SIG-M5 treated with dmso at 0.1 percent for 504 hours (cell line): ENCODE results near the gene AGPAT4.

Experiments
- DNase-seq: peaks from one replicate; lab custom pipeline; 2025; ENCODE audit not compliant: unreplicated experiment; lab: John Stamatoyannopoulos, UW

AGPAT4 gene

DNA sequence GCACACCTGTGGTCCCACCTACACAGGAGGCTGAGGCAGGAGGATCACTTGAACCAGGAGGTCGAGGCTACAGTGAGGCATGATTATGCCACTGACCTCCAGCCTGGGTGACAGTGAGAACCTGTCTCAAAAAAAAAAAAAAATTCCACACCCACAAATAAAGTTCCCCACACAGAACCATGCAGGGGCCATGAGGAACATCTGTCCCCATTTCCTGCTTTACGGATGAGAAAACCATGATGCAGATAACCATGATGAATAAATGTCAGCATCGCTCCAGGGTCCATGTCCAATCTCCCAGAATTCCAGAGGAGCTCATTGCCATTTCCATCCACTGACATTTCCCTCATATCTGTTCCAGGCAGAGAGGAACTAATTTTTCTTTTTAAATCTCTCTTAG, 16.9 kb upstream of the AGPAT4 start:
- no peak for DNase-seq

DNA sequence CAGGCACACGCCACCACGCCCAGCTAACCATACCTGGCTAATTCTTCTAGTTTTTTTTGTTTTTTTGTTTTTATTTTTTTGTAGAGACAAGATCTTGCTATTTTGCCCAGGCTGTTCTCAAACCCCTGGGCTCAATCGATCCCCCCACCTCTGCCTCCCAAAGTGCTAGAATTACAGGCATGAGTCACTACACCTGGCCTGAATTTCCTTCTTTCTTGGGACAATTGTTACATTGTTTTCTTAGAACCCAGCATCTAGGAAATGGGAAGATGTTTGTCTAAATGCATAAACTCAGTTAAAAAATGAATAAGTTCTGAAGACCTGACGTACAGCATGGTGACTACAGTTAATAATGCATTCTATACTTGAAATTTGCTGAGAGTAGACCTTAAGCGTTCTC, 10.8 kb upstream of the AGPAT4 start:
- DNase-seq = no peak

- no peak for DNase-seq
Observed at GRCh38 chr6:161281092-161281491, 7.2 kb upstream of the AGPAT4 start.

DNA sequence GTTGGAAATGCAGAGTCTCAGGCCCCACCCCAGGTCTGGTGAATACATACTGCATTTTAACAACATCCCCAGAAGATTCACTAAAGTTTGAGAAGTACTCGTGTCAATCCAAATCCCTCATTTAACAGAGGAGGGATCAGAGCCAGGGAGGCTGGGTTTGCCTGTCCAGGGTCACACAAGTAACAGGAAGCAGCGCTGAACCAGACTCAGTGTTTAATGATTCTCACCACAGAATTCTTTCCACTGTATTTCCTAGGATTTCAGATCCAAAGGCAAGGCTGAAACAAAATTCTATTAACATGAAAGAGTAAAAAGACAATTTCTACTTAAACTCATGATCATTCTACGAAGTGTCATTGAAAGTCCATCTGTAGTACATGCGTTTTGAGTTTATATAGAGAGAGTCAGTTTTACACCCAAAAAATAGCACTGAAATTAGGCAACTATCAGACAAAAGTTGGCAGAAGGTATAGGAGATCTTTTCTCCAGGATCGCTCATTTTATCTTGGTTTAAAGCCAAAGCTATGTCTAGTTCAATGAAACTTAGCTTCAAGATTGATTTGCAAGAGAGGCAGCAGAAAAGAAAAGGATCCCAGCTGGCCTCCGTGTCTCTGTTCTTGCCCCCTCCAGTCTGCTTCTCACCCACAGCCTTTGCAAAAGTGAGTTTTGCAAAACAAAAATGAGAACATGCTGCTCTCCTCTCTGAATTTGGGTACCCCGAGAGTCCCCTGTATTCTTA, 6.0 kb upstream of the AGPAT4 start:
- no peak for DNase-seq

DNA sequence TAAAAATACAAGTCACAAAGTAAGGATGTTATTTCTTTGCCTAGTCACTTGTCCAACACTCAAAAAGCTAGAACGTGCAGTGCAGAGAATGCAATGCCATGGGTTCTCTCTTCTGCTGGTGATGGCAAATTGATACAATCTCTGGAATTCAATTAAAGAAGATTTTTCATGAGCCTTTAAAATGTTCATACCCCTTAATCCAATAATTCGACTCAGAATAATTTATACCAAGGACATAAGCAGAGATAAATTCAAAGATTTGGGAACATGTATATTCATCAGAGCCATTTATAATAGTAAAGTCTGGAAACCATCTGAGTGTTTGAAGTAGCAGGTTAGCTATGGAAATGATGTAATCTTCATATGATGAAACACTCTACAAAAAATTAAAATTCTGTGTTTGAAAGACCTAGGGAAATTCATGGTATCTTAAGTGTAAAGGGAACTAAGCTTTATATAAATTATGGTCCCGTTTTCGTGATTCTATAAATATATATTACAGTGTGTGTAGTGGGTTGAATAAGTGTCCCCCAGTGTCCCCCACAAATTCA, 2.8 kb upstream of the AGPAT4 start:
- no peak for DNase-seq

DNA sequence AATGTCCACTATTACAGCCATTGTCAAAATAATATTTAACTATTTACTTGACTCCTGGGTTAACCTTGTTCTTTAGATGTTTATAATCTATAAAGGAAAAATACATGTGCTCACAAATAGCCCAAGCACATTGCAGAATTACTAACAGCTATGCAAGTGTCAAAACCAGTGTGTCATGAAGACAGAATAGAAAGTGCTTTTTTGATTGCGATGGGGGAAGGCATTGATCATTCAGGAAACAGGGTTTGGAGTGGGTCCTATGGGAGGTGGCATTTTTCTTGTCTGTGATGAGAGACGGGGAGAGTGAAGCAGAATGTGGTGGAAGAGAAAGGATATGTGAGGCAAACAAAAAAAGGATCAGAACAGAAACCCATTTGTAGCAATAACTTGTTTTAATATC, 1.0 kb upstream of the AGPAT4 start:
- no peak for DNase-seq

GRCh38 chr6:161274488-161274858, 612 bp upstream of the AGPAT4 start:
- no peak for DNase-seq

DNA sequence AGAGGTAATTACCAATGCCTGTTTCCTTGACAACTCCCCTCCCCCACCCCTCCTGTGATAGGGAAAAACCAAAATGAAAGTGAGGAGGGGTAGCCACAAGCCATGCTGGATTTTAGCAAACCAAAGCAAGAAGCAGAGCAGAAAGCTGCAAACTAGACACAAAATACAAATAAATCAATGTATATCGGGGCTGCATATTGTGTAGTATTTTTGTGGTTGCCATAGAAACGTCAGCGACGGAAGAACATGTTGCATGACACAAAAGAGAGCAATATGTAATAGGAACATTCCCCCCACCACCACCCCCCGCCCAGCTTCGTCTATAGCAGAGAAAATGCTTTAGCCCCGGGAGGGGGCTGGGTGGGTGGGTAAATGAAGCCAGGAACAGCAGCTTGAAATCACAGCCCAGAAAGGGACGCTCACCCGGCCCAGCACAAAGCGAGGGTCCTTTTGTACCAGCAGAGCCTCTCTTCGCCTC, 548 bp downstream of the AGPAT4 start:
- peak; percentile 17 for DNase-seq

GRCh38 chr6:161272635-161273273, 1.1 kb downstream of the AGPAT4 start:
- no peak for DNase-seq

GRCh38 chr6:161271343-161272030, 2.4 kb downstream of the AGPAT4 start:
- no peak for DNase-seq

- DNase-seq = no peak
Observed at GRCh38 chr6:161270116-161270515, 3.7 kb downstream of the AGPAT4 start.

DNA sequence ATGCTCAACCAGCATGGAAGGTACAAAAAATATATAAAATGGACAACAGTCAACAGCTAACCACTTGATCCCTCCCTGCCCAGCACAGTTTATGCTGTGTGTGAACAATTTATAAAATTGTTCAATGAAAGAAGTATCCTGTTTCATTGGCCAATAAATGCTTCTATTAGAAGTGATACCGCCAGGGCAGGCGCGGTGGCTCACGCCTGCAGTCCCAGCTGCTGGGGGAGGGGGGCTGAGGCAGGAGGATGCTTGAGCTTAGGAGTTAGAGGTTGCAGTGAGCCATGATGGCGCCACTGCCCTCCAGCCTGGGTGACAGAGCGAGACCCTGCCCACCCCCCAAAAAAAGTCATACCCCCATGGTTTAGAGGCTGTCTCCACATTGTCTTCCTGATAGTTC, 4.6 kb downstream of the AGPAT4 start:
- no peak for DNase-seq

- DNase-seq = no peak
Observed at GRCh38 chr6:161268531-161269210, 5.2 kb downstream of the AGPAT4 start.

GRCh38 chr6:161266513-161267230, 7.2 kb downstream of the AGPAT4 start:
- DNase-seq = no peak

DNA sequence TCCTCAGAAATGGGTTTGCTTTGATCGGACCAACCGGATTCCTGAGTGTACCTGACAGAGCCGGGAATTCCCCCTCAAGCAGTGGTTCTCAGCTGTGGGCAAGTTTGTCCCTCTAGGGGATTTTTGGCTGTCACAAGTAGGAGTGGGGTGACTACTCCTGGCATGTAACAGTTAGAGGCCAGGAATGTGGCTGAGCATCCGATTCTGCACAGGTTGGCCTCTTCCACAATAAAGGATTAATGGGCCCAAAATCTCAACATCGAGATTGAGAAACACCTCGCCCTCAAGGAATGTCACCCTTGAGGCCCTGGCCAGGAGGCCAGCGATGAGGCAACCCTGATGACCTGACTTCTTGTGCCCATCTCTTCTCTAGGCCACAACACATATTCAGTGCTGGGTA, 7.9 kb downstream of the AGPAT4 start:
- DNase-seq = no peak

- no peak for DNase-seq
Observed at GRCh38 chr6:161265554-161265953, 8.3 kb downstream of the AGPAT4 start.

DNA sequence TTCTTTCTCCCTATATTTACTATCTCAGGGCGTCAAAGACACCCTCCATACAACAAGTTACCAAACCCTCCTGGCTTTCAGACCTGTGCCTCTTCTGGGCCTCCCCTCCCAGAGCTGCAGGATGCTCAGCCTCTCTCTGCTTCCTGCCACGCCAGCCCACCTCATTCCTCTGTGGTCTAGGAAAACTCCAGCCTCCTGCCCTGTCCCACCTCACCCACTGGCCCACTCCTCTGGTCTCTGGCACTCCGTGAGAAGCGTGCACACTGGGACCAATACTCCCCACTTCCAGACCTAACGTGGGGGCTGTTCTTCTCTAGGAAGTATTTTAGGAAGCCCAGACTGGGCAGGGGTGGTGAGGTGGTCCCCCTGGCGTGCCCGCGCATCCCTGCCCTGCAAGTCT, 9.7 kb downstream of the AGPAT4 start:
- DNase-seq = no peak

GRCh38 chr6:161261816-161262215, 12.0 kb downstream of the AGPAT4 start:
- DNase-seq = no peak

GRCh38 chr6:161261325-161261724, 12.5 kb downstream of the AGPAT4 start:
- DNase-seq = no peak

DNA sequence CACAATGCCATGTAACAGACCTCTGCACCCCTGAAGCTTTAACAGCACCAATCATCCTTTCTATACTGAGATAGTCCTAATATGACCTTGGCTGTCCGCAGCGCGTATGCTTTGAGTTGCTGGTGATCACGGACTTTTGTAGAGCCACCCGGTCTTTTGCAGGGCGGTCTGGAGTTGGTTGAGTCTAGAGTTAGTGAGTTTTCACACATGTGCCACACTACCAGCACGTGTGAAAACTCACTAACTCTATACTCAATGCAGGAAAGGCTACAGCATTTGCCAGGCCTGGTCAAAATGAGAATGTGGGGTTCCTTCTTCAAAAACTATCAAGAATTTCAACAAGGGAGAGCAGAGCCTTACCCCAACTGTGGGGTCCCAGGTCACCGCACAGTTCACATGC, 14.6 kb downstream of the AGPAT4 start:
- DNase-seq = no peak
